GM12878 (cell line): ENCODE results near the gene IRAK3. TPM values are rescaled to one million over a fixed set of nuclear protein-coding genes. Genes with fewer than 3 reads are reported as not detected.

Source experiments
- ATAC-seq: fragments of 200-7000 bp; cut with Tn5 transposase; 3 replicates; pipeline ENCODE4 v1.9.1; 2020; ENCODE audit warnings: mild to moderate bottlenecking, moderate library complexity
- BruUV-seq: library from RNA; stranded (reverse); fragments of 400-500 nt; replicated peaks from 2 replicates; lab custom pipeline; 2021; lab: Mats Ljungman, UMichigan
- CTCF ChIA-PET: fragments of 300-600 bp; sonication (Branson Sonifier 250); formaldehyde crosslinking; extraction: SDS; loops from one replicate; lab custom pipeline; 2021; ENCODE audit warnings: inconsistent platforms; lab: Yijun Ruan, JAX
- POLR2A ChIA-PET: fragments of 350-600 bp; formaldehyde crosslinking; extraction: SDS; loops from one replicate; lab custom pipeline; 2021; ENCODE audit warnings: inconsistent platforms; lab: Charles Lee
- RAD21 ChIA-PET: fragments of 300-600 bp; sonication (Branson Sonifier 250); formaldehyde crosslinking; loops from one replicate; lab custom pipeline; 2023; ENCODE audit warnings: antibody characterized with exemption; ENCODE audit not compliant: unreplicated experiment; lab: Charles Lee
- SMC1A ChIA-PET: fragments of 300-600 bp; sonication (Branson Sonifier 250); formaldehyde crosslinking; loops from one replicate; lab custom pipeline; 2023; ENCODE audit not compliant: unreplicated experiment, uncharacterized antibody; lab: Charles Lee
- DNase-seq: peaks from one replicate; pipeline ENCODE4 v3.0.0-alpha.2; 2011; ENCODE audit warnings: low read depth, low spot score
- FAIRE-seq: peaks from 3 replicates; lab custom pipeline; 2011; peaks lifted over from hg19 to GRCh38; lab: Jason Lieb, UNC
- H2AFZ ChIP-seq: 2 replicates; pipeline ENCODE4 v1.6.0; 2011; ENCODE audit warnings: low read depth, low read length, control low read depth; ENCODE audit not compliant: control insufficient read depth
- H3K27ac ChIP-seq: 2 replicates; pipeline ENCODE4 v1.5.1; 2011; ENCODE audit warnings: control low read depth; ENCODE audit not compliant: control insufficient read depth, insufficient read depth
- H3K27me3 ChIP-seq, 2 experiments: replicated peaks in 1 of 2; 2 replicates each; pipeline versions ENCODE4 v1.6.0 to v1.6.1; 2011; ENCODE audit warnings: low read length in 1 of 2; ENCODE audit not compliant: control insufficient read depth in 2 of 2, insufficient read depth in 2 of 2
- H3K36me3 ChIP-seq, 2 experiments: 2 replicates each; pipeline ENCODE4 v1.5.1; 2011; ENCODE audit warnings: low read length in 1 of 2; ENCODE audit not compliant: control insufficient read depth in 2 of 2, insufficient read depth in 2 of 2
- H3K4me1 ChIP-seq: 2 replicates; pipeline ENCODE4 v1.6.1; 2011; ENCODE audit warnings: mild to moderate bottlenecking, low read length, moderate library complexity, mixed read lengths; ENCODE audit not compliant: control insufficient read depth, insufficient read depth
- H3K4me2 ChIP-seq: 2 replicates; pipeline ENCODE4 v1.6.0; 2011; ENCODE audit warnings: control low read depth; ENCODE audit not compliant: control insufficient read depth, insufficient read depth
- H3K4me3 ChIP-seq: fragments of 200-600 bp; sonication (generic); 2 replicates; pipeline ENCODE4 v1.5.1; 2016
- H3K79me2 ChIP-seq: 2 replicates; pipeline ENCODE4 v1.6.0; 2011; ENCODE audit warnings: low read length; ENCODE audit not compliant: control insufficient read depth, insufficient read depth
- H3K9ac ChIP-seq: 2 replicates; pipeline ENCODE4 v1.8.0; 2011; ENCODE audit warnings: low read length, control low read depth, mixed read lengths; ENCODE audit not compliant: control insufficient read depth, insufficient read depth
- H3K9me3 ChIP-seq: replicated peaks from 3 replicates; pipeline ENCODE4 v1.5.1; 2011; ENCODE audit warnings: mild to moderate bottlenecking, low read length; ENCODE audit not compliant: control insufficient read depth, insufficient read depth
- H4K20me1 ChIP-seq: 2 replicates; pipeline ENCODE4 v1.6.0; 2011; ENCODE audit not compliant: control insufficient read depth, insufficient read depth
- CREB1 ChIP-seq: IDR thresholded peaks from 2 replicates; pipeline ENCODE4 v1.6.1; 2012; ENCODE audit warnings: low read depth, mild to moderate bottlenecking, inconsistent platforms
- FOXM1 ChIP-seq: IDR thresholded peaks from 2 replicates; pipeline ENCODE4 v1.6.1; 2012; ENCODE audit warnings: low read depth, mild to moderate bottlenecking, inconsistent platforms, low read length, moderate library complexity
- MEF2A ChIP-seq: IDR thresholded peaks from 2 replicates; pipeline ENCODE4 v1.6.1; 2011; ENCODE audit warnings: low read depth, mild to moderate bottlenecking, low read length, moderate library complexity; ENCODE audit not compliant: insufficient read depth
- MLLT1 ChIP-seq: fragments of 450-650 bp; IDR thresholded peaks from 2 replicates; pipeline ENCODE4 v1.6.1; 2016; ENCODE audit warnings: mild to moderate bottlenecking
- NFYA ChIP-seq: IDR thresholded peaks from 2 replicates; pipeline ENCODE4 v1.6.1; 2011; ENCODE audit warnings: low read depth, mild to moderate bottlenecking, low read length, improper control_type of control experiment, borderline replicate concordance
- NFYB ChIP-seq: IDR thresholded peaks from 2 replicates; pipeline ENCODE4 v1.6.1; 2011; ENCODE audit warnings: low read depth, mild to moderate bottlenecking, low read length, improper control_type of control experiment, moderate library complexity; ENCODE audit not compliant: insufficient read depth
- NR2C2 ChIP-seq: IDR thresholded peaks from 2 replicates; pipeline ENCODE4 v1.6.1; 2011; ENCODE audit warnings: borderline replicate concordance, low read depth; ENCODE audit not compliant: control insufficient read depth, insufficient read length
- RCOR1 ChIP-seq: conservative IDR thresholded peaks from 2 replicates; pipeline ENCODE4 v1.6.1; 2012; ENCODE audit warnings: low read depth, low read length, improper control_type of control experiment
- SMC3 ChIP-seq: IDR thresholded peaks from 2 replicates; pipeline ENCODE4 v1.6.1; 2011; ENCODE audit warnings: low read length, improper control_type of control experiment, borderline replicate concordance
- ZBTB11 ChIP-seq: fragments of 450-650 bp; formaldehyde crosslinking; IDR thresholded peaks from 2 replicates; pipeline ENCODE4 v1.5.0; 2022; ENCODE audit warnings: mild to moderate bottlenecking, missing genetic modification characterization
- ZNF207 ChIP-seq: fragments of 450-650 bp; IDR thresholded peaks from 2 replicates; pipeline ENCODE4 v1.6.1; 2014; ENCODE audit warnings: antibody characterized with exemption, mild to moderate bottlenecking, borderline replicate concordance
- ZSCAN29 ChIP-seq: fragments of 450-650 bp; IDR thresholded peaks from 2 replicates; pipeline ENCODE4 v1.6.1; 2017; ENCODE audit warnings: mild to moderate bottlenecking, moderate library complexity
- WGBS: methylation state at CpG from one replicate; pipeline ENCODE4 v1.1.6; 2016; ENCODE audit warnings: low lambda C conversion rate; ENCODE audit not compliant: insufficient replicate concordance, insufficient coverage; ENCODE audit errors: missing lambda C conversion rate; 5-methylcytosine and 5-hydroxymethylcytosine counted together
- in situ Hi-C: fragments of 300-500 bp; cut with MboI; formaldehyde crosslinking; loops from 9 replicates; pipeline ENCODE4 v1.14.3; 2018; ENCODE audit warnings: mixed read lengths
- intact Hi-C: fragments of 100-400 bp; cut with micrococcal nuclease; formaldehyde crosslinking; loops from one replicate; pipeline ENCODE4 v1.14.2; 2022; ENCODE audit not compliant: unreplicated experiment
- polyA plus RNA-seq, 11 experiments: library from polyadenylated mRNA; depleted of rRNA in 4 of 11; unstranded in 6 of 11; stranded (reverse) in 5 of 11; fragments of >200 nt; fragmentation: Nextera tagmentation in 4 of 11; fragmentation: Illumina TruSeq in 1 of 11; extraction: Ambion mirVana in 4 of 11; extraction: Trizol in 1 of 11; gene quantifications; 1 replicate in 1 of 11; 2 replicates in 10 of 11; pipeline versions ENCODE4 v1.2.1 to v1.2.3, GENCODE V29; 2011 to 2016; ENCODE audit warnings: inconsistent platforms in 2 of 11, missing spikeins in 2 of 11, low read depth in 1 of 11
- total RNA-seq, 4 experiments: library from RNA; depleted of rRNA in 3 of 4; stranded (reverse); fragments of >200 nt in 3 of 4; fragmentation: Illumina TruSeq in 1 of 4; extraction: Trizol in 1 of 4; gene quantifications; 2 replicates each; pipeline versions ENCODE4 v1.2.1 to v1.2.3, GENCODE V29; 2013 to 2021

IRAK3 gene
- total and polyA plus RNA-seq, 10 of the 15 experiments (the other 5 are each of a cell fraction or from before 2014, with no cell fraction given), result 1.4 to 14.1 (median 5.4) TPM

- H3K9me3 ChIP-seq, result no peaks in the 10 kb centered on the region
- H3K4me1 ChIP-seq, result peaks cover 8% of the 10 kb centered on the region; the same call in 1 of the 2 replicates
- BruUV-seq, result no TSS peak
- H4K20me1 ChIP-seq, result no peaks in the 10 kb centered on the region
- no peak for DNase-seq
- no peak overlapping the region for H3K27ac ChIP-seq
- no peak for TF ChIP-seq MEF2A
- TF ChIP-seq RCOR1, result no peak
- no peak for TF ChIP-seq NR2C2
- no peak for TF ChIP-seq NFYA
- no peak for TF ChIP-seq SMC3
- TF ChIP-seq ZSCAN29, result no peak
- no peak for TF ChIP-seq ZNF207
- TF ChIP-seq, all 136 proteins: peak for 0
- H3K27me3 ChIP-seq, result no peaks in the 10 kb centered on the region
- H3K9ac ChIP-seq, result no peak overlapping the region
- no peak overlapping the region for H3K4me3 ChIP-seq
- H2AFZ ChIP-seq, result no peak overlapping the region
- 0% methylated on average over 1 of the region's 1 CpG for WGBS
- H3K79me2 ChIP-seq, result no peaks in the 10 kb centered on the region
- H3K4me2 ChIP-seq, result no peak overlapping the region
- in situ Hi-C loops (no loop called here), intact Hi-C loops (no loop called here)
- ChIA-PET CTCF (no interaction called here), RAD21 (interaction anchor here (0.6 kb wide), 1 partner anchor 1377 kb away, joined by 3 read pairs; no protein-coding TSS in a partner anchor), POLR2A (interaction anchor here (0.8 kb wide), 1 partner anchor 9 kb away, joined by 3 read pairs; no protein-coding TSS in a partner anchor), SMC1A (interaction anchor here (0.6 kb wide), 1 partner anchor 244 kb away, joined by 3 read pairs; no protein-coding TSS in a partner anchor)
- ATAC-seq, result no peak
- FAIRE-seq, result no peak
- no peaks in the 10 kb centered on the region for H3K36me3 ChIP-seq
Observed at GRCh38 chr12:66239295-66239694, 50.3 kb downstream of the IRAK3 start.

GRCh38 chr12:66240096-66240820, 51.2 kb downstream of the IRAK3 start:
- BruUV-seq, result no TSS peak
- H3K27me3 ChIP-seq, result no peaks in the 10 kb centered on the region
- ATAC-seq (no peak), FAIRE-seq (no peak), DNase-seq (no peak)
- H3K79me2 ChIP-seq, result no peaks in the 10 kb centered on the region
- ChIA-PET RAD21 (no interaction called here), CTCF (no interaction called here), SMC1A (no interaction called here), POLR2A (no interaction called here)
- H3K9ac ChIP-seq, result no peak overlapping the region
- intact Hi-C loops (no loop called here), in situ Hi-C loops (no loop called here)
- no peaks in the 10 kb centered on the region for H3K36me3 ChIP-seq
- H3K27ac ChIP-seq, result no peak overlapping the region
- peaks cover 8% of the 10 kb centered on the region; the same call in 1 of the 2 replicates for H3K4me1 ChIP-seq
- H3K9me3 ChIP-seq, result no peaks in the 10 kb centered on the region
- 48% methylated on average over 7 of the region's 7 CpGs for WGBS
- no peak overlapping the region for H2AFZ ChIP-seq
- H3K4me2 ChIP-seq, result no peak overlapping the region
- no peak overlapping the region for H3K4me3 ChIP-seq
- H4K20me1 ChIP-seq, result no peaks in the 10 kb centered on the region
- TF ChIP-seq ZBTB11 (CRISPR knock-in tag), result no peak
- TF ChIP-seq FOXM1, result no peak
- TF ChIP-seq MLLT1, result no peak
- TF ChIP-seq NFYB, result no peak
- TF ChIP-seq CREB1, result no peak
